Activated T-cell treated with anti-CD3 and anti-CD28 coated beads for 48 hours (primary cell): ENCODE measurements around the gene PEX5L.
"Not testable (repeated sequence)": the region's sequence is repeated elsewhere in the genome, so short reads cannot be mapped to it uniquely, and the experiment has no call there.

ENCODE experiments used
- DNase-seq: peaks from one replicate; pipeline ENCODE4 v3.0.0-alpha.2; 2020; ENCODE audit warnings: low read depth

PEX5L gene

GRCh38 chr3:179833294-179833693 lies 203.4 kb downstream of the PEX5L start:
- DNase-seq: no peak

- no peak for DNase-seq
Observed at GRCh38 chr3:179832333-179832854, 204.3 kb downstream of the PEX5L start.

- DNase-seq: no peak
Observed at GRCh38 chr3:179829401-179829800, 207.3 kb downstream of the PEX5L start.

DNA sequence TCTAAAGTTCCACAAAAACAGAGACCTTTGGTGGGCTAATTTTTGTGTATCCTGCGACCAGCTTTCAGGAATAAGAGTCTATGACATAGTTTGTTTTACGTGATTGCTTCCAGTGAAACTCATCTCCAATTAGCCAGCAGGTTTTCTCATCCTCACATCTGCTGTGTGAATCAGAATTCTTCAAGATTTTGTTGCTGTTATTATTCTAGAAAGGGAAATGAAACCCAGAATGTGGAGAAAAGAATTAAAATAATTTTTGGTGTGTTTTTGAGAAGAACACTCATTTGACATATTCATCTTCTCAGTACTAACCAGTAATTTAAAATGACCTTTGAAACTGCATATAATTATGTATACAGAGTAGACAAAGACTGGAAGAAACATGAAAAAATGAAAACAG lies 208.0 kb downstream of the PEX5L start:
- no peak for DNase-seq

DNA sequence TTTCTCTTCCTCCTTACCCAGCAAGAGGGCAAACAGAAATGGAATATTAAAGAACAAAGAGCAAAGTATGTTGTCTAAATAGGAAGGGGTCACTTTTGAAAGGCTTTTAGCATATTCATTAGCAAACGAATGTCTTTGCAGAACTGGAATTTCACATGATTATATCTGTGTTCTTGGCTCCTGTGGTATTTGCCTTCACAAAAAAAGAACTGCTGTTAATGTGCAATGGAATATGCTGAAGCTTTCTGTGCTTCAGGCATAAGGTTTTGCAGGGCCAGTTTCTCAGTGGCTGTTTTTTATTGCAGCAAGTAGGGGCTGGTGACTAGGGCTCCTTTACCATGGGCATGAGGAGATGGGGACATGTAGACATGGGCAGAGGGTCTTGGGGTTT lies 210.5 kb downstream of the PEX5L start:
- no peak for DNase-seq

GRCh38 chr3:179825527-179826246 lies 211.1 kb downstream of the PEX5L start:
- DNase-seq: no peak

DNA sequence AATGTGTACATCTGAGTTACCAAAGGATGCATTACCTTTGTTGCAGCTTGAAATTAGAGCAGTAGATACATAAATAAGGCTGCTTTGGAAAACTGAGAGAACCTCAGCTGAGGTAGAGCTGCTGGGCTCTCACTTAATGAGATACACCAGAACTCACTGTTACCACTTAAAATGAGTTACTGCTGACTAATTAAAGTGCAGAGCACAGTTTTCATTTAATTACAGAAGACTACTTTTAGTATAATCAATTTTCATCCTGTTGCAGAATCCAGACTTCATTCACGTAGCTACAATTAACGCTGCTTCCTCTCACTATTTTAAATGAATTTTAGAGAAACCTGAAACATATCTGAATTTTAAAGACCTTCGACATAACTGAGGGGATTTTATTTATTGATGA lies 214.4 kb downstream of the PEX5L start:
- no peak for DNase-seq

DNA sequence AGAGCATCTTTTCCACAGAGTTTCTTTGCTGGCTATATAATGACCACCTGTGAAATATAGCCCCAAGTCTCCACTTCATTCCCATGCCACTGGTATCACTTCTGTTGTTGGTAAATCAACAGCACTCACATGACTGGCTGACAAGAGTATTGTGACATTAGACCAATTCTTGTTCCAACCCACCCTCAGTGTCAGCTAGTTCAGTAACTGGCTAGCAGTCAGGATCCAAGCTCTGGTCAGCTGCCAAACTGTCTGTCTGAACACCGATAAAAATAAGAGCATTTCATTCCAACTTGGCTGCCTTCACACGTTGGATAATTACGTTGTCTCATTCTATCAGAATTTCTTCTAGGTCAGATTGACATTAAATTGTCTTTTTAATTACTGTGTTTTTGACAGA lies 217.4 kb downstream of the PEX5L start:
- DNase-seq: no peak

- no peak for DNase-seq
Observed at GRCh38 chr3:179812096-179812382, 224.7 kb downstream of the PEX5L start.

- DNase-seq: no peak
Observed at GRCh38 chr3:179811321-179812095, 225.2 kb downstream of the PEX5L start.

DNA sequence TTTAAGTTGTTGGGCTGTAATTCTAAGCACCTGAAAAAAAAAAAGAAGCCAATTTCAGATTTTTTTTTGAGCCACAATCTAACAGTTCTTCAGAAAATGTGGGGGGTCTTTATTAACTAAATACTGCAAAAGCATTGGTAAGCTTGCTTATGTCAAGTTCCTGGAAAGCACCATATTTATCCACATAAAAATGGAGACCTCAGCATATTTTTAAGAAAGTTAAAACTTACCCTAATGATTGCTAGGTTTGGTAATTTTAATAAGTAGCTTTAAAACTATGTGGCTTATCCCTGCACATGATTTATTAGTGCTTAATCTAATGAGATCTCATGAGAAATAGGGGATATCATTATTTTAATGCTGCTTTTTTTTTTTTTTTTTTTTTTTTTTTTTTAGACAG lies 227.1 kb downstream of the PEX5L start:
- DNase-seq: no peak

DNA sequence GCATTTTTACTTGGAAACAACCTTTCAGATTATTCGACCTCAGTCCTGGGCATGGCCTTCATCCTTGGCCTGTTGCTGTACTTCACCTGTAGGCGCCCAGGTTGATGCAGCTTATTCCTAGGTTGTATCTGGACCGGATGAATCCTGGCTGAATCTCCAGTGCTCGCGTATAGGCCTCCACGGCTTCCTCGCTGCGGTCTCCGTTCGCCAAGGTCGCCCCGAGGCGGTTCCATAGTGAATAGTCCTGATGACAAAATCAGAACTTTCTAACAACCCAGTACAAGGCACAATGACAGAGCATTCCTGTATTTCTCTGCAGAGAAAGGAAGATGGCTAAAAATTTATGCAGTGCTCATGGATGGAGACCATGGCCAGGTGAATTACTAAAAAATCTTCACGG lies 229.1 kb downstream of the PEX5L start:
- no peak for DNase-seq

DNA sequence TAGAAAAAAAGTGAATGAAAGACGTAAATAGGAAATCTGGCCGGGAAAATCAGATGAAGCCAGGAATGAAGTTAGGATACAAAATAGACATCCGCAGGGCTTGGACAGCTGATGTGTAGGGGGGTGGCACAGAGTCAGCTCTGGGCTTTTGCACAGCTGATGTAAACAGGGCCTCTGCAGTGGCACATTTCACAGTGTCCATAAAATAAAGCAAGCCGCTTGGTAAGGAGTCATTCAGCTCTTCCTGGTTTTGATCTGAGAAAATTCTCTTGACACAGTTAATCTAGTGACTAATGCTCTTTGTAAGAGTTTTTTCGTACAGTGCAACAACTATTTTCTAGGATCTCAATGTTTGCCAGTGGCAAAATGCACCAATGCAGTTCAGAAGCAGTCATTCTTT lies 230.6 kb downstream of the PEX5L start:
- DNase-seq: no peak

GRCh38 chr3:179801856-179802255 lies 234.9 kb downstream of the PEX5L start:
- no peak for DNase-seq

DNA sequence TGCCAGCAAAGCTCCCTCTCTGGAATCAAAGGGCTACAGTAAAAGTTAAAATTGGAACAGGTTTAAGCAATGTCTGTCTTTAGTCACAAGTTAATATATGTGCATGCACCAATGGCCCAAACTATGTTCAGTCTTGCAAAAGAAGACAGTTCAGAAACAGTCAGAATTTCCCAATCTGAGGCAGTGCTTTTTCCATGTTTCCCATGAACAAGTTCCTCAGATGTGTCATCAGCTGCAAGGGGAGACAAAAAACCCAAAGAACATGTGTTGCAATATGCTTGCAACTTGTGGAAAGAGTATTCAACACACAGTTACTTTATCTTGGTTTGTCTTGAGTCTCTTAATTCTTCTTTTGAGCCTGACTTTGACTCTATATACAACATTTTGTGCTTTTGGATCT lies 235.5 kb downstream of the PEX5L start:
- DNase-seq: no peak

- DNase-seq: no peak
Observed at GRCh38 chr3:179797192-179797591, 239.5 kb downstream of the PEX5L start.

- DNase-seq: no peak
Observed at GRCh38 chr3:179796421-179796820, 240.3 kb downstream of the PEX5L start.

DNA sequence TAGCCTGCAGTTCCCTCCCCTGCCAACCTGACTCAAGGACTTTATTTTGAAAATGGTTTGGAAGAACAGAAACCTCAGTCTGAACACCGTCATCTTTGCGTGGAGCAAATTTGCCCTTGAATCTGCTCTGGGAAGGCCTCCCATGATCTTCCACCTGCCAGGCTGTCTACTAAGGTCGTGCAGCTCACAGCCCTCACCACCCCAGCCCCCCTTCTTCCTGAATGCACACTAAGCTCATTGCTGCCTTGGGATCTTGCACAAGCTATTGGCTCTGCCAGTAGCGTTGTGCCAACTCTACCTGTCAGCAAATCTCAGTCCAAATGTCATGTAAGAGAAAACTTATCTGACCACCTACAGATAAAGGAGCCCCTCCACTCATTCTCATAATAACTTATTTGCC lies 242.4 kb downstream of the PEX5L start:
- DNase-seq: no peak

- DNase-seq: no peak
Observed at GRCh38 chr3:179791793-179792192, 244.9 kb downstream of the PEX5L start.

- no peak for DNase-seq
Observed at GRCh38 chr3:179788996-179789395, 247.7 kb downstream of the PEX5L start.

DNA sequence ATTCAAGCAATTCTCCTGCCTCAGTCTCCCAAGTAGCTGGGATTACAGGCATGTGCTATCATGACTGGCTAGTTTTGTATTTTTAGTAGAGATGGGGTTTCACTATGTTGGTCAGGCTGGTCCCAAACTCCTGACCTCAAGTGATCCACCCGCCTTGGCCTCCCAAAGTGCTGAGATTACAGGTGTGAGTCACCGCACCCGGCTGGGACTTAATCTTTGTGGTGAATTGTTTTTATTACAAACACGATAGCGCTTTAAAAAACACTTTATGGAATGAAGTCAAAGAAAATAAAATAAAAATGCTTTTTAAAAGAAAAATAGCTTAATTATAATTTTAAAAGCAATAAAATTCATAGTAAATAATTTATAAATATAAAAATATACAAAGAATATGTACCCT lies 253.9 kb downstream of the PEX5L start:
- not testable (repeated sequence) for DNase-seq

DNA sequence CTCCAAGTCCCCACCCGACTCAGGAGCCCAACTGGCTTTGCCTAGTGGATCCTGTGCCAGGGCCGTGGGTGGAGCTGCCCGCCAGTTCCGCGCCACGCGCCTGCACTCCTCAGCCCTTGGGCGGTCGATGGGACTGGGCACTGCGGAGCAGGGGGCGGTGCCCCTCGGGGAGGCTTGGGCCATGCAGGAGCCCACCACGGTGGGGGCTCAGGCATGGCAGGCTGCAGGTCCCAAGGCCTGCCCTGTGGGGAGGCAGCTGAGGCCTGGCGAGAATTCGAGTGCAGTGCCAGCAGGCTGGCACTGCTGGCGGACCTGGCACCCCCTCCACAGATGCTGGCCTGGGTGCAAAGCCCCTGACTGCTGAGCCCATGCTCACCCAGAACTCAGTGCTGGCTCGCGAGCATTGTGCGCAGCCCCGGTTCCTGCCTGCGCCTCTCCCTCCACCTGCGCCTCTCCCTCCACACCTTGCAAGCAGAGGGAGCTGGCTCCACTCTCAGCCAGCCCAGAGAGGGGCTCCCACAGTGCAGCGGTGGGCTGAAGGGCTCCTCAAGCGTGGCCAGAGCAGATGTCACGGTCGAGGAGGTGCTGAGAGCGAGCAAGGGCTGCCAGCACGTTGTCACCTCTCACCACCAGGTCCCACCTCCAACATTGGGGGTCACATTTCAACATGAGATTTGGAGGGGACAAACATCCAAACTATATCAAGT lies 261.2 kb downstream of the PEX5L start:
- DNase-seq: no peak

DNA sequence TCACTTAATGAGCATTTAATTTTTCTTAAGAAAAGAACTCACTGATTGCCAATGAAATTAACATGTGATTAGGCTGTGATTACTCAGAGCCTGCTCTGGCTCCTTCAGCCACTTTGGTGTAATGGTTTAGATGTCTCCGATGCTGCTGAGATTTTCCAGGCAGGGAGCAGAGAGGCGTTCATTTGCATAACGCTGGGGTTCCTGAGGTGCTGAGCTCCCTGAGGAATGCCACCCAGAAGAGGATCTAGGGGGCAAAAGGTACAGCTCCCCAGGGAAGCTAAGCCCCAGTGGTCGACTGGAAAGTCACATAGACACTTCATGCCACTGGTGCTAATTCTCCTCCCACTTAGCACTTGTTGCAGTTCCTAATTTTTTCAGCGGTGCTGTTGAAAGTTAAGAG lies 264.4 kb downstream of the PEX5L start:
- no peak for DNase-seq
